HCT116 (cell line): ENCODE measurements around the gene PRKD2. TPM values are rescaled to one million over a fixed set of nuclear protein-coding genes. Genes with fewer than 3 reads are reported as not detected.

ENCODE experiments used
- ATAC-seq: fragments of 200-7000 bp; cut with Tn5 transposase; 2 replicates; pipeline ENCODE4 v1.9.1; 2020; ENCODE audit warnings: mild to moderate bottlenecking, moderate library complexity
- BruUV-seq: library from RNA; stranded (reverse); fragments of 400-500 nt; replicated peaks from 2 replicates; lab custom pipeline; 2021; lab: Mats Ljungman, UMichigan
- CTCF ChIA-PET: fragments of 300-600 bp; sonication (Branson Sonifier 250); formaldehyde crosslinking; loops from one replicate; lab custom pipeline; 2021; ENCODE audit warnings: antibody characterized with exemption; lab: Charles Lee
- POLR2A ChIA-PET: fragments of 300-600, 350-600 bp; sonication (Branson Sonifier 250); formaldehyde crosslinking; loops from one replicate; lab custom pipeline; 2021; ENCODE audit warnings: antibody characterized with exemption; lab: Charles Lee
- RAD21 ChIA-PET, 2 experiments: fragments of 300-600 bp; sonication (Branson Sonifier 250); formaldehyde crosslinking; loops; one replicate each; lab custom pipeline; 2023; ENCODE audit warnings: low total read pairs in 2 of 2; ENCODE audit not compliant: uncharacterized antibody in 2 of 2, unreplicated experiment in 2 of 2, low non-redundant PET in 1 of 2; lab: Charles Lee
- DNase-seq: peaks from one replicate; pipeline ENCODE4 v3.0.0-alpha.2; 2010; ENCODE audit warnings: low read depth, low spot score
- H2AFZ ChIP-seq: fragments of 200-600 bp; shearing (Covaris generic), sonication (generic); 2 replicates; pipeline ENCODE4 v1.6.1; 2017; ENCODE audit warnings: low read depth, mixed run types, mixed read lengths, antibody characterized with exemption, low read length; ENCODE audit not compliant: poor library complexity, severe bottlenecking
- H3K27ac ChIP-seq: 2 replicates; pipeline ENCODE4 v1.5.1; 2012; ENCODE audit warnings: low read depth, low read length
- H3K27me3 ChIP-seq: fragments of 200-600 bp; sonication (generic); 2 replicates; pipeline ENCODE4 v1.6.1; 2016; ENCODE audit warnings: mixed run types, low read length, mixed read lengths; ENCODE audit not compliant: insufficient read depth
- H3K36me3 ChIP-seq, 2 experiments: fragments of 200-500 bp in 1 of 2; fragments of 200-600 bp in 1 of 2; sonication (Bioruptor generic) in 1 of 2; sonication (generic) in 1 of 2; 2 replicates each; pipeline versions ENCODE4 v1.5.1 to v1.6.1; 2014 to 2016; ENCODE audit warnings: low read length in 2 of 2, inconsistent platforms in 1 of 2, mixed read lengths in 1 of 2, mixed run types in 1 of 2; ENCODE audit not compliant: insufficient read depth in 2 of 2, control insufficient read depth in 1 of 2
- H3K4me1 ChIP-seq, 2 experiments: fragments of 200-600 bp in 1 of 2; sonication (generic) in 1 of 2; 2 replicates each; pipeline versions ENCODE4 v1.5.1 to v1.6.1; 2012 to 2017; ENCODE audit warnings: low read length in 2 of 2, inconsistent platforms in 1 of 2, mild to moderate bottlenecking in 1 of 2, mixed read lengths in 1 of 2, mixed run types in 1 of 2, moderate library complexity in 1 of 2; ENCODE audit not compliant: insufficient read depth in 2 of 2, control insufficient read depth in 1 of 2
- H3K4me2 ChIP-seq: fragments of 200-600 bp; sonication (generic); 2 replicates; pipeline ENCODE4 v1.6.1; 2017; ENCODE audit warnings: mixed run types, low read length, mixed read lengths
- H3K4me3 ChIP-seq, 2 experiments: fragments of 200-600 bp in 1 of 2; sonication (generic) in 1 of 2; replicated peaks in 1 of 2; 2 replicates each; pipeline ENCODE4 v1.5.1; 2011 to 2016; ENCODE audit warnings: low read length in 2 of 2, control low read depth in 1 of 2, low read depth in 1 of 2, mild to moderate bottlenecking in 1 of 2, mixed read lengths in 1 of 2, mixed run types in 1 of 2
- H3K79me2 ChIP-seq: fragments of 200-600 bp; sonication (generic); 2 replicates; pipeline ENCODE4 v1.6.1; 2017; ENCODE audit warnings: mild to moderate bottlenecking, mixed run types, low read length, moderate library complexity, mixed read lengths; ENCODE audit not compliant: insufficient read depth
- H3K9ac ChIP-seq: fragments of 200-600 bp; sonication (generic); 2 replicates; pipeline ENCODE4 v1.6.1; 2016; ENCODE audit warnings: low read length, mixed read lengths
- H3K9me2 ChIP-seq: fragments of 200-600 bp; sonication (generic), shearing (Covaris generic); 2 replicates; pipeline ENCODE4 v1.6.1; 2017; ENCODE audit warnings: mixed run types, mild to moderate bottlenecking, moderate library complexity; ENCODE audit not compliant: insufficient read depth
- H3K9me3 ChIP-seq, 2 experiments: fragments of 200-500 bp in 1 of 2; fragments of 200-600 bp in 1 of 2; sonication (Bioruptor generic) in 1 of 2; sonication (generic) in 1 of 2; 2 replicates each; pipeline ENCODE4 v1.6.1; 2014 to 2017; ENCODE audit warnings: low read length in 2 of 2, mixed read lengths in 2 of 2, inconsistent platforms in 1 of 2, low read depth in 1 of 2, mild to moderate bottlenecking in 1 of 2, mixed run types in 1 of 2, moderate library complexity in 1 of 2; ENCODE audit not compliant: control insufficient read depth in 1 of 2, insufficient read depth in 1 of 2
- H4K20me1 ChIP-seq: fragments of 200-600 bp; sonication (generic), shearing (Covaris generic); 2 replicates; pipeline ENCODE4 v1.6.1; 2017; ENCODE audit warnings: mixed run types, mild to moderate bottlenecking, moderate library complexity; ENCODE audit not compliant: insufficient read depth
- ATF3 ChIP-seq: IDR thresholded peaks from 2 replicates; pipeline ENCODE4 v1.6.1; 2012
- CBX3 ChIP-seq: IDR thresholded peaks from 2 replicates; pipeline ENCODE4 v1.6.1; 2012; ENCODE audit warnings: low read depth
- CTCF ChIP-seq, 3 experiments: fragments of 200-600 bp in 1 of 3; sonication (generic) in 1 of 3; IDR thresholded peaks in 2 of 3; conservative IDR thresholded peaks in 1 of 3; 2 replicates each; pipeline ENCODE4 v1.5.1; 2012 to 2017; ENCODE audit warnings: low read depth in 2 of 3, low read length in 2 of 3, antibody characterized with exemption in 1 of 3, borderline replicate concordance in 1 of 3, control low read depth in 1 of 3, mild to moderate bottlenecking in 1 of 3, mixed read lengths in 1 of 3, mixed run types in 1 of 3, moderate library complexity in 1 of 3; ENCODE audit not compliant: insufficient read depth in 1 of 3
- RAD21 ChIP-seq: IDR thresholded peaks from 2 replicates; pipeline ENCODE4 v1.6.1; 2012; ENCODE audit warnings: low read depth, mild to moderate bottlenecking
- SP1 ChIP-seq: IDR thresholded peaks from 2 replicates; pipeline ENCODE4 v1.6.1; 2012; ENCODE audit warnings: low read depth
- SRF ChIP-seq: IDR thresholded peaks from 2 replicates; pipeline ENCODE4 v1.6.1; 2012; ENCODE audit warnings: low read depth
- ZNF274 ChIP-seq: fragments of 200-500 bp; sonication (Bioruptor generic); IDR thresholded peaks from 2 replicates; pipeline ENCODE4 v1.6.1; 2014; ENCODE audit warnings: mild to moderate bottlenecking, low read depth, low read length, inconsistent platforms
- intact Hi-C: fragments of 100-400 bp; cut with micrococcal nuclease; formaldehyde crosslinking; loops from 2 replicates; pipeline ENCODE4 v1.10.0; 2022
- total RNA-seq: library from RNA; stranded (reverse); gene quantifications from one replicate; pipeline ENCODE4 v1.2.1, GENCODE V29; 2021; ENCODE audit not compliant: unreplicated experiment

The PRKD2 gene
- total RNA-seq, 1 experiment from 2014 or later: 73.5 TPM

GRCh38 chr19:46731584-46731983 lies 14.7 kb upstream of the PRKD2 start:
- H3K27me3 ChIP-seq: no peaks in the 10 kb centered on the region
- DNase-seq (no peak), ATAC-seq (no peak)
- H3K4me1 ChIP-seq: peaks cover 0 to 16% of the 10 kb centered on the region in 2 experiments; a peak in 2 of 4 replicates
- peaks cover 52 to 53% of the 10 kb centered on the region in 2 experiments for H3K36me3 ChIP-seq
- no peak overlapping the region; the same call in 1 of the 2 replicates for H3K27ac ChIP-seq
- CTCF ChIA-PET: interaction anchor here (0.6 to 1.3 kb wide), 2 partner anchors 70 to 419 kb away, joined by 3 to 4 read pairs; partner anchors contain the start of gene DACT3
- POLR2A ChIA-PET: interaction anchor here (0.6 kb wide), 1 partner anchor 15 kb away, joined by 5 read pairs; the partner anchor contains the start of gene PRKD2
- H4K20me1 ChIP-seq: peaks cover 9% of the 10 kb centered on the region; the same call in 1 of the 2 replicates
- RAD21 ChIA-PET: no interaction called here
- H3K9ac ChIP-seq: no peak overlapping the region
- no peaks in the 10 kb centered on the region for H3K9me3 ChIP-seq
- H3K9me2 ChIP-seq: no peaks in the 10 kb centered on the region
- peaks cover 91% of the 10 kb centered on the region for H3K79me2 ChIP-seq
- H3K4me2 ChIP-seq: no peak overlapping the region
- TF ChIP-seq CBX3 (no peak), ATF3 (no peak), SP1 (no peak), SRF (no peak), ZNF274 (no peak), RAD21 (no peak), CTCF (IDR thresholded peaks at IDR 0.05 in 2 of 3, conservative IDR thresholded peaks at IDR 0.05 in 1 of 3; ENCODE audit: borderline replicate concordance in 1 of 3, insufficient read depth in 1 of 3, low read depth in 2 of 3, low read length in 2 of 3) (no peak)
- intact Hi-C loops: no loop called here
- H2AFZ ChIP-seq: no peak overlapping the region
- no peak overlapping the region for H3K4me3 ChIP-seq
- no TSS peak for BruUV-seq
